Esophagus muscularis mucosa (tissue), 4 donors: ENCODE measurements around the gene PTPN2.

Experiments used
- CTCF ChIP-seq, 3 experiments: fragments of 200-600 bp in 2 of 3; fragments of 450-650 bp in 1 of 3; sonication (generic) in 2 of 3; IDR thresholded peaks; one replicate each; pipeline ENCODE4 v1.5.1; 2017 to 2019; ENCODE audit warnings: antibody characterized with exemption in 3 of 3, mild to moderate bottlenecking in 2 of 3, moderate library complexity in 1 of 3
- EP300 ChIP-seq: sonication (generic); formaldehyde crosslinking; IDR thresholded peaks from one replicate; pipeline ENCODE4 v1.6.1; 2017; ENCODE audit warnings: antibody characterized with exemption
- POLR2AphosphoS5 ChIP-seq, 2 donors: sonication (generic); formaldehyde crosslinking; IDR thresholded peaks; one replicate each; pipeline ENCODE4 v1.6.1; 2017; ENCODE audit warnings: antibody characterized with exemption in 2 of 2

DNA sequence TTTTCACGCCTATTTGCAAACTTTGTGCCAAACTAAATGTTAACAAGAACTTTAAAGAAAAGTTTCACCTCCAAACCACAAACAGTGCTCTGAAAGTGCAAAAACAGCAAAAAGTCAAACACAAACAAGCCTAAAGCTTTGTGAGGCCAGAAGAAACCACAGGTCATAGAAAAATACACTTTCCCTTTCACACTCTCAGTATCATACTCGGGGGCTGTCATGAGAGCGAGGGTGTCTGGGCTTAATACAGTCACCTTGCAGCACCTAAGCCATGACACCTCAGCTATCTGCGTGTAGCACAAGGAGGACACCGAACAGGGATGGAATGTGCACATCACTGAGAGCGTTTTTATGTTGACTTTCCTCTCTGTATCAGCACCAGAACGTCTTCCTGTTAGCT, 37.1 kb upstream of the PTPN2 start:
- TF ChIP-seq EP300 (no peak), CTCF (IDR thresholded peaks at IDR 0.05) (no peak), POLR2AphosphoS5 (IDR thresholded peaks at IDR 0.05) (no peak)
